Measurements from ENCODE around the gene MLH1. TPM values are rescaled to one million over a fixed set of nuclear protein-coding genes. Genes with fewer than 3 reads are reported as not detected.
A peak's percentile ranks its signal among the peaks of the same experiment; 100 is the strongest.

MLH1 gene
- total RNA-seq, 1 experiment from 2014 or later: 47.2 TPM

GRCh38 chr3:36992806-36993325 is 452 bp upstream of the MLH1 start, which contains the start of gene EPM2AIP1 (continued):
- TF ChIP-seq STAT6 (CRISPR knock-in tag; conservative IDR thresholded peaks at IDR 0.05; ENCODE audit: low read depth): no peak
- no peak for TF ChIP-seq ZNF121 (CRISPR knock-in tag; IDR thresholded peaks at IDR 0.05)
- 0 out of 2 replicates have a peak, but pooled peaks have one; percentile 72 for TF ChIP-seq SMAD3 (CRISPR knock-in tag; IDR thresholded peaks at IDR 0.05; ENCODE audit: borderline replicate concordance)
- no peak for TF ChIP-seq USF2 (CRISPR knock-in tag; IDR thresholded peaks at IDR 0.05)
- TF ChIP-seq ATF1 (CRISPR knock-in tag; IDR thresholded peaks at IDR 0.05): no peak
- no peak for TF ChIP-seq FOXP4 (CRISPR knock-in tag; IDR thresholded peaks at IDR 0.05)
- TF ChIP-seq FOXP1 (CRISPR knock-in tag; IDR thresholded peaks at IDR 0.05; ENCODE audit: borderline replicate concordance): peak; percentile 94
- TF ChIP-seq KAT7 (CRISPR knock-in tag; IDR thresholded peaks at IDR 0.05; ENCODE audit: borderline replicate concordance): peak; percentile 81; the same call in 1 of the 2 replicates
- TF ChIP-seq TCF7 (CRISPR knock-in tag; IDR thresholded peaks at IDR 0.05; ENCODE audit: low read depth): 0 out of 2 replicates have a peak, but pooled peaks have one; percentile 54
- peak; percentile 51; the same call in 1 of the 2 replicates for TF ChIP-seq GABPB1 (CRISPR knock-in tag; IDR thresholded peaks at IDR 0.05)
- TF ChIP-seq ZBTB43 (CRISPR knock-in tag; IDR thresholded peaks at IDR 0.05): peak; percentile 26; the same call in 1 of the 2 replicates
- TF ChIP-seq ARID4B (CRISPR knock-in tag; IDR thresholded peaks at IDR 0.05; ENCODE audit: borderline replicate concordance): no peak
- TF ChIP-seq ZNF416 (CRISPR knock-in tag; IDR thresholded peaks at IDR 0.05): no peak
- TF ChIP-seq E2F5 (CRISPR knock-in tag; IDR thresholded peaks at IDR 0.05): no peak
- TF ChIP-seq ZMAT4 (CRISPR knock-in tag; IDR thresholded peaks at IDR 0.05): no peak
- no peak for TF ChIP-seq ZNF512 (CRISPR knock-in tag; IDR thresholded peaks at IDR 0.05; ENCODE audit: borderline replicate concordance)
- no peak for TF ChIP-seq ZNF263 (CRISPR knock-in tag; IDR thresholded peaks at IDR 0.05; ENCODE audit: low read depth)
- no peak for TF ChIP-seq PRDM15 (CRISPR knock-in tag; IDR thresholded peaks at IDR 0.05)
- TF ChIP-seq ELF4 (CRISPR knock-in tag; IDR thresholded peaks at IDR 0.05; ENCODE audit: low read depth): no peak
- TF ChIP-seq SP1 (CRISPR knock-in tag; conservative IDR thresholded peaks at IDR 0.05): no peak

All from WTC11 (cell line).